GM12892 (cell line): ENCODE measurements around the gene CHCHD4.
"Not testable (repeated sequence)": the region's sequence is repeated elsewhere in the genome, so short reads cannot be mapped to it uniquely, and the experiment has no call there.

ENCODE experiments used
- POLR2A ChIP-seq: IDR thresholded peaks from 2 replicates; pipeline ENCODE4 v1.6.1; 2011; ENCODE audit warnings: low read depth, low read length, control low read depth
- POLR2AphosphoS5 ChIP-seq: IDR thresholded peaks from 2 replicates; pipeline ENCODE4 v1.6.1; 2011; ENCODE audit warnings: low read depth, low read length, control low read depth
- TAF1 ChIP-seq: IDR thresholded peaks from 2 replicates; pipeline ENCODE4 v1.6.1; 2011; ENCODE audit warnings: low read depth, mild to moderate bottlenecking, control low read depth, low read length, borderline replicate concordance

GRCh38 chr3:14087461-14087860 lies 37.2 kb downstream of the CHCHD4 start:
- not testable (repeated sequence) for TF ChIP-seq POLR2AphosphoS5, POLR2A, TAF1
